22Rv1 (cell line): ENCODE results near the gene FBXO15.

ENCODE experiments used
- CTCF ChIP-seq: fragments of 450-650 bp; IDR thresholded peaks from 2 replicates; pipeline ENCODE4 v1.5.1; 2017; ENCODE audit warnings: mild to moderate bottlenecking
- ZFX ChIP-seq: fragments of 450-650 bp; IDR thresholded peaks from 2 replicates; pipeline ENCODE4 v1.6.1; 2017; ENCODE audit warnings: antibody characterized with exemption, borderline replicate concordance

GRCh38 chr18:74110976-74111375 lies 36.7 kb downstream of the FBXO15 start:
- TF ChIP-seq CTCF (no peak), ZFX (no peak)
